SJCRH30 (cell line): Measurements from ENCODE around the gene CNTN5. TPM values are rescaled to one million over a fixed set of nuclear protein-coding genes. Genes with fewer than 3 reads are reported as not detected.
A peak's percentile ranks its signal among the peaks of the same experiment; 100 is the strongest.

ENCODE experiments used
- DNase-seq, 2 experiments: peaks; one replicate each; pipeline ENCODE4 v3.0.0-alpha.2; 2015 to 2020
- H3K27ac ChIP-seq: fragments of 250-450 bp; sonication (Bioruptor Pico); 2 replicates; pipeline ENCODE4 v1.5.1; 2020; ENCODE audit warnings: mild to moderate bottlenecking, moderate library complexity
- H3K27me3 ChIP-seq: fragments of 250-450 bp; sonication (Bioruptor Pico); 2 replicates; pipeline ENCODE4 v1.5.1; 2020; ENCODE audit warnings: mild to moderate bottlenecking, moderate library complexity
- H3K36me3 ChIP-seq: fragments of 250-450 bp; sonication (Bioruptor Pico); 2 replicates; pipeline ENCODE4 v1.5.1; 2020; ENCODE audit warnings: mild to moderate bottlenecking, moderate library complexity
- H3K4me1 ChIP-seq: fragments of 250-450 bp; sonication (Bioruptor Pico); 2 replicates; pipeline ENCODE4 v1.5.1; 2020; ENCODE audit warnings: mild to moderate bottlenecking, moderate library complexity
- H3K4me3 ChIP-seq: fragments of 250-450 bp; sonication (Bioruptor Pico); 2 replicates; pipeline ENCODE4 v1.5.1; 2020; ENCODE audit warnings: mild to moderate bottlenecking, moderate library complexity
- H3K9me3 ChIP-seq: fragments of 250-450 bp; sonication (Bioruptor Pico); replicated peaks from 2 replicates; pipeline ENCODE4 v1.5.1; 2020; ENCODE audit warnings: mild to moderate bottlenecking, moderate library complexity
- total RNA-seq: library from RNA; depleted of rRNA; stranded (reverse); fragments of >200 nt; shearing (Covaris generic); gene quantifications from 2 replicates; pipeline ENCODE4 v1.2.3, GENCODE V29; 2014

CNTN5 gene
- total RNA-seq, 1 experiment from 2014 or later, result 0.34 TPM

DNA sequence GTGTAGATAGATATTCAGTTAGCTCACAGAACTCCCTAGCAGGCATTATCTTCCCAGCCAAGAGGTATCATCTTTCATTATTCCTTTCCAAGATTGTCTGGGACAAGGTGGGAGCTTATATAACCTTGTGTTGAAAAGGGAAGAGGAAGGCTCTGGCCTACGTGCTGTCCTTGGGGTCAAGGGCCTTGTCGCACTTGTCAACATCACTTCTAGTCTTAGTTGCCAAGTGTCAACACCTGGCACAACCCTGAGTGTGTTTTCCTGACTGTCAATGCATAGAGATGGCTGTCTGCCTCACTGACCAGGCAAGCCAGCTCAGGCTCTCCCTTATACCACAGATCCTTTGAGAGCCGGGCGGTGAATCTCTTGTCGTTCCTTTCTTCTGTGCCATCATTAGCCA is 331.9 kb downstream of the CNTN5 start:
- Histone ChIP-seq H3K27ac (no peak overlapping the region), H3K36me3 (no peaks in the 10 kb centered on the region), H3K4me3 (no peak overlapping the region), H3K27me3 (no peaks in the 10 kb centered on the region), H3K9me3 (no peaks in the 10 kb centered on the region), H3K4me1 (no peaks in the 10 kb centered on the region)
- peak in 1 of 2 experiments; percentile 1 for DNase-seq

DNA sequence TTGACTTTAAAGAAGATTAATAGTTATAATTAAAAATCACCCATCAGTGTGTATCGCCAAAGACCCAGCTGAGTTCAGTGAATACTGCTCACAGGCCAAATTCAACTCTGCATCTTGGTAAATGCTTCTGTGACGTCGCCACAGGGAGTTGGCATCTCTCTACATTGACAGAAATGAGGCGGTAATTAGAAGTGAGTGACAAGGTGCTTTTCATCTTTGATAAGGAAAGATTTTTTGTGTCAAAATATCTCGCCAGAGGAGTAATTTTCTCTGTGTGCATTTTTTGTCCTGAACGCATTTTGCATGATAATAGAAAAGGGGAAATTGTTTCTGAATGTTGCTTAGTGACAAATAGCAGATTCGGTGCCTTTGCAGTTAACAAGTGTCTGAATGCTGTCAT is 345.8 kb downstream of the CNTN5 start:
- DNase-seq, result no peak
- Histone ChIP-seq H3K4me3 (no peak overlapping the region), H3K36me3 (no peaks in the 10 kb centered on the region), H3K27ac (no peak overlapping the region), H3K27me3 (no peaks in the 10 kb centered on the region), H3K4me1 (no peaks in the 10 kb centered on the region), H3K9me3 (no peaks in the 10 kb centered on the region)

DNA sequence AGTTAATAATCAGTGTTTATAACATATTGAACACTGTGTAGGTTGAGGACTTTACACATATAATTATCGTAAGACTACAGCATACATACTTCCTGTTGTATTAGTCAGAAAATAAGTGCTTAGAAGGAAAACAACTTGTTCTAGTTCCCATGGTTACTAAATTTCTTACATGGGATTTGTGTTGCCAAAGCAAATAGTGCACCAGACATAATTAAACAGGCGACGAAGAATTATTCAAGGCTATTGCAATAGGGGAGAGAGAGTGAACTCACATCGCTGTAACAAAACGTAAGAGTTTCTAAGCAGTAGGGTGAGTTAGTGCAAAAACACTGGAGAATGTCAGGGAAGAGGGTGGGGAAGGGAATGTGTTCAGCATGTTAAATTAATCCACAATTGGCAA is 347.8 kb downstream of the CNTN5 start:
- H3K36me3 ChIP-seq, result no peaks in the 10 kb centered on the region
- H3K4me1 ChIP-seq, result no peaks in the 10 kb centered on the region
- H3K9me3 ChIP-seq, result no peaks in the 10 kb centered on the region
- H3K27ac ChIP-seq, result no peak overlapping the region
- no peak for DNase-seq
- H3K4me3 ChIP-seq, result no peak overlapping the region
- no peaks in the 10 kb centered on the region for H3K27me3 ChIP-seq

DNA sequence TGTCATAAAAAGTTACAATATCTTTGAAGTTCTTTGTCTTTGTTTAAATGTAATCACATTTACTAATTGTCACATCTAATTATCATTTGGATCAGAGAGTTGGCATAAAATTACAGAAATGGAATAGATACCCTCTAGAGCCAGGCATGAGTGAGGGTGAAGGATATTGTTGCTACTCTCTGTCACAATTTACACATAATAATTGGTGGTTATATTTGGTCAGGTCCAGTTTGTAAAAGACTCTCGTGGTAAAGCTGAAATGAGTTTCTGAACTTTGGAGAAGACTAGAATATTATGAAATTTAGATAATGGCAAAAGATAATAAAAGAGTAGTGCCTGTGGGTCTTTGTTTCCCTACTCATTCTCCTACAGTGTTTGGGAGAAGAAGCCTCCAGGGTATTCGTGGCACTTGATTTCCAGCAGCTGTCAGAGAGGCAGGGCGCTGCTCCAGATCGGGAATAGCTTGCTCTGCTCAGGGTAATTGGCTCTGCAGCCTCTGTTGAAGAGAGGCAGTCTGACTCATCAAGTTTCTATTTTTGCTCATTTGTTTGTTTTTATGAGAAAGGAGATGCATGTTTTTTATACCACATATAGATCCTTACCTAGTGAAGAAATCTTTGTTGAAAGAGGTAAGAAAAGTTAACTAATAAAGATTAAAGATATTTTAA is 349.9 kb downstream of the CNTN5 start:
- no peaks in the 10 kb centered on the region for H3K27me3 ChIP-seq
- DNase-seq, result peak; percentile 61 to 65
- H3K4me1 ChIP-seq, result no peaks in the 10 kb centered on the region
- no peaks in the 10 kb centered on the region for H3K9me3 ChIP-seq
- H3K36me3 ChIP-seq, result no peaks in the 10 kb centered on the region
- no peak overlapping the region for H3K27ac ChIP-seq
- no peak overlapping the region for H3K4me3 ChIP-seq

DNA sequence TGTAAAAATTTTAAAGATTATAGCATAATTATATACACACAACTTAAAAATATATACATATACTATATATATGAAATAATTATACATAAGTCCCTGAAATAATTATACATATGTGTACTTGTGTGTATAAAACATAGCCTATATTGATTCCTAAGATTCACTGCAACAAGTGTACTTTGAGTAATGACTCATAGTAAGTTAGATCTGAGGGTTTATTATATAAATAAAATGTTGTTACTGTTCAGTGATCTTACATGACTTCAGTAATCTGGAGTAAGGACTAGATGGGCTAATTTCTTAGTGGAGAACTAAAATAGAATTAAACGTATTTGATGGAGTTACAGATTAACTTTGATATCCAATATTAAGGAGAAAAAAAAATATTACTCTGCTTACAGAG is 350.5 kb downstream of the CNTN5 start:
- H3K9me3 ChIP-seq, result no peaks in the 10 kb centered on the region
- DNase-seq, result no peak
- H3K27ac ChIP-seq, result no peak overlapping the region

DNA sequence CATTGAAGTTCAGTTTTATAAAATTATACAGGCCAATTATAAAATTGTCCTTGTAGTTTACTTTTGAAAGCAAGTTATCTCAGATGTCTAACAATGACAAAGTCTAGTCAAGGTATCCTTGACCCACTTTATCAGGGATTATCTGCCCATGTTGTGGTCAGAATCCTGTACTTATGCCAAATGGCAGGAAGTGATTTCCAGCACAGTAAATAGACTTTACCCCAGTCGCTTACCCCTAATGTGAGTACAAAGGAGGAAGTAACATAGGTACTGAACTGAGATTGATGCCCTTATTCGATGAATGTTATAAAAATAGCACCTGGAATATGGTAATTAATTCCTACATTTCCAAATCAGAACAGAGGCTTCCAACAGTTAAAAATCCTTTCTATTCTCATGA is 355.7 kb downstream of the CNTN5 start:
- no peak for DNase-seq
- no peaks in the 10 kb centered on the region for H3K27me3 ChIP-seq
- H3K36me3 ChIP-seq, result no peaks in the 10 kb centered on the region
- no peaks in the 10 kb centered on the region for H3K4me1 ChIP-seq
- H3K9me3 ChIP-seq, result no peaks in the 10 kb centered on the region
- H3K27ac ChIP-seq, result no peak overlapping the region
- no peak overlapping the region for H3K4me3 ChIP-seq

More for the DNA sequence above, 350.5 kb downstream of the CNTN5 start:
- no peak overlapping the region for H3K4me3 ChIP-seq
- no peaks in the 10 kb centered on the region for H3K36me3 ChIP-seq
- no peaks in the 10 kb centered on the region for H3K27me3 ChIP-seq
- no peaks in the 10 kb centered on the region for H3K4me1 ChIP-seq

DNA sequence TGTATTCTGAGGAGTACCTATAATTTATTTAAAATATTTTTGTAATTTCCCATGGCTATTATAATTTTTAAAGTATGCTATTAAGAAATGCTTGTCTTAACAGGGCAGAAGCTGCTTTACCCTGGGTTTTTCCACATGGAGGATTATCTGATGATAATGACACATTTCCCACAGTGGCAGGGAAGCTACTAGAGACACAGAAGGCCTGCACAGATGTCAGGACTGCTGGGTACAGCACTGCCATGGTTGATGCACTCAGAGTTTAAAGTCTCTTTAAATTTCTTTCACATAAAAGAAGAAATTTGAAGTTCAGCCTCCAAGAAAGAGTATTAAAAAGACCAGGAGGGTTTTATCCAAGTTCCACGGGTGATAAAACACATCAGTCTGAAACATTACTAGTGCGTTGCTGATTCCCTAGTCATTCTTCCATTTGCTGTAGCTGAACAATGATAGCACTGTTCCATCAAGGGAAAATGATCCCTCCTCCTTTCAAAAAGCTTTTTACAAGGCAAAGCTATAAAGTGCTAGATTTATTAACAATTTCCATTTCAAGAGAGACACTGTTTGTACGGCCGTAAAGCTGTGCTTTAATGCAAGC is 363.0 kb downstream of the CNTN5 start:
- DNase-seq, result no peak
- Histone ChIP-seq H3K4me1 (no peaks in the 10 kb centered on the region), H3K27ac (no peak overlapping the region), H3K27me3 (no peaks in the 10 kb centered on the region), H3K36me3 (no peaks in the 10 kb centered on the region), H3K4me3 (no peak overlapping the region), H3K9me3 (no peaks in the 10 kb centered on the region)

DNA sequence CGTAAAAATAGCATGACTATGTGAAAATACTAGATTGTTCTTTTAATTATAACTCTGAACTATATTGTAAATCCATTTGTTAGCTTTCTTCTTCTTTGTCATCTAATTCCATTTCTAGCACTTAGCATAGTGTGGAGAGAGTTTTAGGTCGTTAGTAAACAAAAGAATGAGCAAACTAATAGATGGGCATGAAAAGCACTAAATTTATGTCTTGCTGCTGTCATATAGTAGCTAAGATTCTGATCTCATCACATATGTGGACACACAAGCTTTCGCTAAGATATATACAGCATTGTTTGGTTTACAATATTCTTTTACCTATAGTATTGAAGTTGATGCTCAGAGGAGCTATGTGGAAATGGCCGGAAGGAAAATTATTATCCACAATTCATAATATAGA is 370.5 kb downstream of the CNTN5 start:
- H3K36me3 ChIP-seq, result no peaks in the 10 kb centered on the region
- H3K9me3 ChIP-seq, result no peaks in the 10 kb centered on the region
- H3K27ac ChIP-seq, result no peak overlapping the region
- no peaks in the 10 kb centered on the region for H3K4me1 ChIP-seq
- H3K4me3 ChIP-seq, result no peak overlapping the region
- H3K27me3 ChIP-seq, result no peaks in the 10 kb centered on the region
- DNase-seq, result no peak

DNA sequence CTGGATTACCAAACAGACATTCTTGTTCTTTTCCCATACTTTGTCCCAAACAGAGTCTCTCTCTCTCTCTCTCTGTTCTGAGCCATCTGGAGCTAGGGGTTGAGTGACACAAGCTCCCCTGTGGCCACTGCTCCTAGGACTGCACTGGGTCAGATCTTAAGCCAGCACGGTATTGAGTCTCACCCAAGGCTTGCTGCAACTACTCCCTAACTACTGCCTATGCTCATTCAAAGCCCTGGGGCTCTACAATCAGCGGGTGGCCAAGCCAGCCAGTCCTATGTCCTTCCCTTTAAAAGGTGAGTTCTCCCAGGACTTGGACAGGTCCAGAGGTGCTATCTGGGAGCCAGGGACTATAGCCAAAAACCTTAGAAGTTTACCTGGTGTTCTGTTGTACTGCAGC is 385.6 kb downstream of the CNTN5 start:
- Histone ChIP-seq H3K4me1 (no peaks in the 10 kb centered on the region), H3K4me3 (no peak overlapping the region), H3K36me3 (no peaks in the 10 kb centered on the region), H3K27ac (no peak overlapping the region), H3K27me3 (no peaks in the 10 kb centered on the region), H3K9me3 (no peaks in the 10 kb centered on the region)
- DNase-seq, result no peak

DNA sequence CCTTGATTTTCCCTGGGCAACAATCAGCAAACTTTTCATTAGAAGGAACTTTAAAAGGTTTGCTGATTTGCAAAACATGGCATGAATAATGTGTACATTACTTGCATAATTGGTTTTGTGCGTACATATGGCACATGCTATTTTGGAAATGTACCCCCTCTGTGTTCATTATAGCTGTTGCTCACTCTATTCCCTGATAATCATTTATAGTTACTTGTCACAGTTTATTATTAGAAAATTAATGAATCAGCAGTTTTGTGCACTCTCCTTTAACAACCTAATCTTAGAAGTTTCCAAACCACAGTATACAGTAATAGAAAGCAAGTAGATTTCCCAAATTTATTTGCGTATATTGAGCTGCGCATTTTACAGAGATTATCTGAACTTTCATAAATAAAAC is 389.9 kb downstream of the CNTN5 start:
- H3K27me3 ChIP-seq, result no peaks in the 10 kb centered on the region
- H3K36me3 ChIP-seq, result no peaks in the 10 kb centered on the region
- no peak overlapping the region for H3K27ac ChIP-seq
- H3K4me1 ChIP-seq, result no peaks in the 10 kb centered on the region
- H3K4me3 ChIP-seq, result no peak overlapping the region
- no peak for DNase-seq
- no peaks in the 10 kb centered on the region for H3K9me3 ChIP-seq

DNA sequence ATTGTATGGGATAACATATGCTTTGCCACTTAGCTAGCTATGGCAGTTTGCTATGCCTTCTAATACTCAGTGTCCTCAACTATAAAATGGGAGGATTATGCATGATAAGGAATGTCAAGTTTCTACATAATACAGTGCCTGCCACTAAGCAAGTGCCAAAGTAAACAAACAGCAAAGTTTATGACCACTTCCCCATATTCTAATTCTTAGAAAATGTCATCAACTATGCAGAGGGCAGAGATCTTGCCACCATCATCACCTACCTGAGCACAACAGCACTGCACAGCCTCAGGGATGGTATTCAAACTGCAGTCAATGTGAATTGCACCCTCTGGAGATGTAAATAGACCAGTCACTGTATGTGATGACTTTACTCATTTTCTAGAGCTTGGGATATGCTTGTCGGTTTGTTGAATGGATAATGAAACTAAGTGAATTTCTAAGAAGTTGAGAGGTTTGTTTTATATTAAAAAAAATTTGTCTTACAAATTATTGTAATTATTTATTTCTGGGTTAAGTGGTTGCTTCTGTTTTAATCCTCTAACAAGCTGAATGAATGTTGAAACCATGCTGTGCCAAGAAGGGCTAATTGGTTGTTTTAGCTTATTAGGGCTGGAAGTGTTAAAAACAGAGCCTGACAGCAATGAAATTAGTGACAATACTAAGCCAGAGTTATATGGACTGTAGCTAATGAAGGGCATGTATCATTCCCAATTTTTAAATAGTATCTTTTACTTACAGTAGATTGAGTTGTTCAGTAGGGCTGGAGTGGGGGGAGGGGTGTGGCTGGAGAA is 398.4 kb downstream of the CNTN5 start:
- H3K4me3 ChIP-seq, result no peak overlapping the region
- no peak overlapping the region for H3K27ac ChIP-seq
- no peaks in the 10 kb centered on the region for H3K27me3 ChIP-seq
- DNase-seq, result no peak
- no peaks in the 10 kb centered on the region for H3K4me1 ChIP-seq
- no peaks in the 10 kb centered on the region for H3K9me3 ChIP-seq
- no peaks in the 10 kb centered on the region for H3K36me3 ChIP-seq

DNA sequence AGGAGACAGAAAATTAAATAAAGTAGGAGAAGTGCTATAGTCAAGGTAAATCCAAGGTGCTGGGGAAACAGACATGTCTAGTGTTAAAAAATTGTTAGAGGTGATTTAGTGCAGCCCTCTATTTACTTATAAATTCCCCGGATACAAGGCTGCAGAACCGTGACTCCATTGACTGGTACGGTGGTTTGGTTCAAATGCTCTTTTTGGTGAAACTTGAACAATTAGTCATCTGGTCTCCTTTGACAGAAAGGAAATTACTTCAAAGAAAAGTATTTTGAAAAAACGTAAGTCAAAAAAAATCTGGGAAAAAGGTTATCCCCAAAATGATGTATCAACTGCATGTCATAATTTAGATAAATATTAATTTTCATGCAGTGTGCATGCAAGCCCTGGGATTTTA is 399.2 kb downstream of the CNTN5 start:
- Histone ChIP-seq H3K9me3 (no peaks in the 10 kb centered on the region), H3K4me3 (no peak overlapping the region)

DNA sequence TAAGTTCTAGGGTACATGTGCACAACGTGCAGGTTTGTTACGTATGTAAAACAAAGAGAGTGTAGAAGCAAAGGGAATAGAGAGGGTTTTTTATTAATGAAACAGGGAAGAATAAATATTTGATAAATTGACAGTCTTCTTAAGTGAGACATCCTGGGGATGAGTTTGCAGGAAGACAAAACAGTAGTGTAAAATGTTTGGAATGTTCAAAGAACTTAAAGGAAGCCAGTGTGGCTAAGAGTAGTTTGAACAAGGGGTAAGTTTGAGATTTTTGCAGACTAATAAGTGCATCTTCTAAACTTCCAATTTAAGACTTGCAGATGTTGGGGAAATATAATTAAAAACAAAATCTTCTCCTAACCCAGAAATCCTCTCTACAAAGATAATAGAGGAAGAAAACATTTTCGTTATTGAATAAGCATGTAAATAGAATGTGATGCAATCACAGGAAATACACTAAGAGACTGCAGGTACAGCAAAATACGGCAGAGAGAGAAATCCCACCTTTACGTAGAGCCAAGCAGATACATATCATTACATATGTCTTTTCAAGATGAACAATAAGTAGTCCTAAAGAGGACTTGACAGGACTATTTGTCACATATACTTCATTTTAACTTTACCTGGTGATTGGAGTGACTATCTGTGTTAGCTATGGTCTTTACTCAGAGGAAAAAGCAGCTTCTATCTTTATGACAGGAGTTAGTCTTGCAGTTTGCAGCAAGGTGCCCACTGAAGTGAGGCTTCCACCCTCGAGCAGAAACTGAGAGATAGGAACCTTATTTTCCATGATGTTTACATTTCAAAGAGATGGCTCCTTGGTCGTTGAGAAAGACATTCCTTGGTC is 402.1 kb downstream of the CNTN5 start:
- no peaks in the 10 kb centered on the region for H3K9me3 ChIP-seq
- no peaks in the 10 kb centered on the region for H3K4me1 ChIP-seq
- H3K4me3 ChIP-seq, result no peak overlapping the region
- DNase-seq, result no peak
- no peaks in the 10 kb centered on the region for H3K36me3 ChIP-seq
- H3K27ac ChIP-seq, result no peak overlapping the region
- H3K27me3 ChIP-seq, result no peaks in the 10 kb centered on the region

More for the DNA sequence above, 399.2 kb downstream of the CNTN5 start:
- no peak for DNase-seq
- no peaks in the 10 kb centered on the region for H3K27me3 ChIP-seq
- no peak overlapping the region for H3K27ac ChIP-seq
- H3K36me3 ChIP-seq, result no peaks in the 10 kb centered on the region
- no peaks in the 10 kb centered on the region for H3K4me1 ChIP-seq

DNA sequence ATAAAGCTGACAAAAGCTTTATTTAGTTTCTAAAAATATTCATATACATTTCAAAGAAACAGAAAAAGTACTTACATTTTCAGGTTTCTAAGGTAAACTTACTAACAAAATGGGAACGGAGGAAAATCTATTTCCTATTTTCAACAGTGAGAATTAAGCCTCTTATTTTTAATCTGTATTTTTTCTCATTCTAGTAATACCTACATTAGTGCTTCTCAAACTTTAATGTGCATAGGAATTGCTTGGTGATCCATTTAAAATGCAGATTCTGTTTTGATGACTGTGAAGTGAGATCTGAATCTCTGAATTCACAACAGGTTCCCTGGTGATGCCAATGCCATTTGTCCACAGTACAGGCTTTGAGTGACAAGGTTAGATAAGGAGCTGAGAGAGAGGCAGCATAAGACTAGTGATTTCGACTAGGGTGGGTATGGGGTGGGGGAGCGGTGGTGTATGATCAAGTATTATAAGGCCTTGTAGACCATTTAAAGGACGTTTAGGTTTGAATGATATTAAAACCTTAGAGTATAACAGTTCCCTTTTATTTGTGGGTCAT is 402.8 kb downstream of the CNTN5 start:
- Histone ChIP-seq H3K9me3 (no peaks in the 10 kb centered on the region), H3K27ac (no peak overlapping the region), H3K27me3 (no peaks in the 10 kb centered on the region), H3K4me1 (no peaks in the 10 kb centered on the region), H3K36me3 (no peaks in the 10 kb centered on the region), H3K4me3 (no peak overlapping the region)
- no peak for DNase-seq
